Heart right ventricle (tissue), 16 donors: ENCODE measurements around the gene ZBTB5. TPM values are rescaled to one million over a fixed set of nuclear protein-coding genes. Genes with fewer than 3 reads are reported as not detected.

Experiments used
- ATAC-seq, 8 donors: fragments of 200-7000 bp; cut with Tn5 transposase; one replicate each; pipeline ENCODE4 v1.9.1; 2020; ENCODE audit warnings: mild to moderate bottlenecking in 8 of 8, moderate library complexity in 8 of 8, moderate number of reproducible peaks in 1 of 8
- DNase-seq, 2 donors: peaks; one replicate each; pipeline ENCODE4 v3.0.0-alpha.2; 2020
- H3K27ac ChIP-seq, 10 donors: fragments of 200-600 bp; sonication (generic) in 2 of 10; one replicate each; pipeline versions ENCODE4 v1.5.0 to v1.8.0; 2020 to 2022; ENCODE audit warnings: mild to moderate bottlenecking in 3 of 10
- H3K27me3 ChIP-seq, 7 donors: fragments of 200-600 bp; one replicate each; pipeline ENCODE4 v1.8.0; 2021 to 2022; ENCODE audit warnings: mild to moderate bottlenecking in 2 of 7
- H3K36me3 ChIP-seq, 9 donors: fragments of 200-600 bp; sonication (generic) in 1 of 9; one replicate each; pipeline versions ENCODE4 v1.5.0 to v1.8.0; 2020 to 2022; ENCODE audit warnings: mild to moderate bottlenecking in 2 of 9
- H3K4me1 ChIP-seq, 9 donors: fragments of 200-600 bp; sonication (generic) in 1 of 9; one replicate each; pipeline versions ENCODE4 v1.5.0 to v1.8.0; 2020 to 2022; ENCODE audit warnings: mild to moderate bottlenecking in 4 of 9
- H3K4me3 ChIP-seq, 10 donors: fragments of 200-600 bp; sonication (generic) in 2 of 10; one replicate each; pipeline versions ENCODE4 v1.5.0 to v1.8.0; 2020 to 2022; ENCODE audit warnings: mild to moderate bottlenecking in 7 of 10, moderate library complexity in 2 of 10
- H3K9me3 ChIP-seq, 11 donors: fragments of 200-600 bp in 10 of 11; sonication (generic) in 2 of 11; one replicate each; pipeline versions ENCODE4 v1.5.0 to v1.8.0; 2013 to 2022; ENCODE audit warnings: mild to moderate bottlenecking in 2 of 11, control low read depth in 1 of 11, moderate library complexity in 1 of 11
- CTCF ChIP-seq, 9 donors: fragments of 200-600 bp; sonication (generic) in 2 of 9; IDR thresholded peaks; one replicate each; pipeline versions ENCODE4 v1.5.0 to v1.8.0; 2021 to 2022; ENCODE audit warnings: antibody characterized with exemption in 9 of 9, mild to moderate bottlenecking in 5 of 9, moderate library complexity in 1 of 9
- WGBS, 2 donors: extraction: QIAGEN DNeasy Blood & Tissue Kit; methylation state at CpG; one replicate each; pipeline ENCODE4 v1.1.7; 2013; ENCODE audit warnings: inconsistent platforms in 1 of 2; 5-methylcytosine and 5-hydroxymethylcytosine counted together
- intact Hi-C, 10 donors: fragments of 100-400 bp; cut with DNase I; formaldehyde crosslinking; loops; one replicate each; pipeline versions ENCODE4 v1.11.1 to v1.14.2; 2022
- polyA plus RNA-seq, 2 donors: library from polyadenylated mRNA; stranded (reverse); fragments of 200-250 nt; gene quantifications; one replicate each; pipeline ENCODE4 v1.2.3, GENCODE V29; 2013
- total RNA-seq, 10 donors: library from RNA; stranded (reverse); fragmentation: NEBNext Ultra II Directional in 3 of 10; extraction: Animal tissue kit (Norgen Biotek cat#: 25700) in 3 of 10; gene quantifications; one replicate each; pipeline versions ENCODE4 v1.2.1 to v1.2.4, GENCODE V29; 2021 to 2023
- donor health status: Arrhythmogenic right ventricular cardiomyopathy.
- donor health status: ischemic (EF 13 %, LVEDD 7.1; RV severe dilation, severe dysfunction).
- donor health status: healthy with polysubstance abuse.
- donor health status: DM: no; HTN: yes; CAD: no.
- donor health status: DM: no; HTN: no; CAD: no.
- donor health status: ischemic (EF 25% LVEDD 6.9; RV normal size, moderate dysfunction).
- donor health status: ischemic (EF 25% LVEDD 5.7; RV mildly dilated, moderate dysfunction).
- donor health status: healthy.
- donor health status: DM: yes; HTN: yes; CAD: no.
- donor health status: Ischemic cardiomyopathy.
- donor health status: ischemic (EF 35%, LVEDD 5.7; RV mildly dilated, moderate dysfunction).
- donor health status: nonischemic (EF 11% LVEDD 7.7; RV severe dilation, severe dysfunction).
- donor health status: DM: yes; HTN: yes; CAD: no.
- donor health status: PGD.
- donor health status: ischemic (EF 29% LVEDD 5.4; RV normal size, mild dysfunction).
- donor health status: nonischemic (EF 23%, LVEDD 6.1; RV moderate dilation, normal function).

Gene ZBTB5
- total and polyA plus RNA-seq, 12 donors, result 2.1 to 7.5 (median 6.3) TPM

- intact Hi-C loops, result loop anchor here in 2 of 10 donors (5.0 kb wide), 1 partner anchor 47 kb away; the partner anchor contains the start of gene ZBTB5 (in 2 of the 2)
- H3K36me3 ChIP-seq, result peaks cover 0 to 8% (median 0%) of the 10 kb centered on the region in 9 donors
- H3K27me3 ChIP-seq, result no peaks in the 10 kb centered on the region
- no peaks in the 10 kb centered on the region for H3K9me3 ChIP-seq
- 86 to 97% methylated on average over 12 of the region's 12 CpGs for WGBS, 2 donors
- peaks cover 14 to 35% (median 30%) of the 10 kb centered on the region in 9 donors for H3K4me1 ChIP-seq
- DNase-seq (no peak), ATAC-seq (no peak)
- no peak overlapping the region for H3K4me3 ChIP-seq
- no peak overlapping the region for H3K27ac ChIP-seq
- TF ChIP-seq CTCF (IDR thresholded peaks at IDR 0.05), result no peak
Measured at GRCh38 chr9:37420271-37421215, 44.7 kb downstream of the ZBTB5 start.

GRCh38 chr9:37419204-37419603 lies 46.0 kb downstream of the ZBTB5 start:
- Histone ChIP-seq H3K4me1 (peaks cover 13 to 32% (median 25%) of the 10 kb centered on the region in 9 donors), H3K27me3 (no peaks in the 10 kb centered on the region), H3K4me3 (no peak overlapping the region), H3K9me3 (no peaks in the 10 kb centered on the region), H3K36me3 (peaks cover 0 to 2% (median 0%) of the 10 kb centered on the region in 9 donors), H3K27ac (no peak overlapping the region)
- WGBS, 2 donors, result 95 to 98% methylated on average over 5 of the region's 5 CpGs
- intact Hi-C loops, result loop anchor here in 2 of 10 donors (5.0 to 10.0 kb wide), 2 partner anchors 86 to 153 kb away; no protein-coding TSS in a partner anchor
- TF ChIP-seq CTCF (IDR thresholded peaks at IDR 0.05), result no peak
- ATAC-seq (no peak), DNase-seq (no peak)

- no peak for ATAC-seq
- intact Hi-C loops, result loop anchor here in 2 of 10 donors (5.0 to 10.0 kb wide), 2 partner anchors 87 to 154 kb away; no protein-coding TSS in a partner anchor
Measured at GRCh38 chr9:37417857-37418618, 47.2 kb downstream of the ZBTB5 start.

More at GRCh38 chr9:37417857-37418618, 47.2 kb downstream of the ZBTB5 start:
- no peak for TF ChIP-seq CTCF (IDR thresholded peaks at IDR 0.05)
- Histone ChIP-seq H3K4me3 (no peak overlapping the region), H3K9me3 (no peaks in the 10 kb centered on the region), H3K27me3 (no peaks in the 10 kb centered on the region), H3K4me1 (peaks cover 5 to 20% (median 14%) of the 10 kb centered on the region in 9 donors), H3K36me3 (no peaks in the 10 kb centered on the region), H3K27ac (no peak overlapping the region)
- DNase-seq, result no peak
- 91 to 93% methylated on average over 9 of the region's 9 CpGs for WGBS, 2 donors
